ENCODE measurements around the gene PXT1.
"Not testable (repeated sequence)": the region's sequence is repeated elsewhere in the genome, so short reads cannot be mapped to it uniquely, and the experiment has no call there.

Gene PXT1

DNA sequence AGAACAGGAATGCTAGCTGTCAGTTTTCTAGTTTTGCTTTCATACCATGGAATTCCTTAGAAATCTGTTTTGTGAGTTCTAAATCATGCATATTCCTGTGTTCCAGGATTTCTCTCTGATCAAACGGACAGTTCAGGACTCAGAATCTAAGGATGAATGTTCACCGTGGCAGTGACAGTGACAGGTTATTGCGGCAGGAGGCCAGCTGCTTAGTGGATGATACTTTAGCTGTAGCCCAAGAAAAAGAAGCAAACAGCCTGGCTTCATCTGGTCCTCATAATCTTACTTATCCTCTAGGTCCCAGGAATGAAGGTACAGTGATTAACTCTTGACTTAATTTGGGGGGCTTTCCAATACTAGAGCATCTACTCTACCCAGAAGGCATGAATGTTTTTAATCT lies 27.3 kb upstream of the PXT1 start:
- no peaks in the 10 kb centered on the region for H3K27me3 ChIP-seq (ENCODE audit: control insufficient read depth, insufficient read depth, low read length, poor library complexity, severe bottlenecking)
- WGBS, 2 experiments = 97 to 98% methylated on average over 3 of the region's 3 CpGs
- H3K9me3 ChIP-seq (ENCODE audit: control insufficient read depth, low read length) = no peaks in the 10 kb centered on the region
- no peak overlapping the region for H3K4me3 ChIP-seq (ENCODE audit: insufficient read depth, low read depth, low read length)
- H3K4me1 ChIP-seq (ENCODE audit: control insufficient read depth, insufficient read depth, low read length) = no peaks in the 10 kb centered on the region
- H3K27ac ChIP-seq (ENCODE audit: insufficient read depth, low read depth, low read length, poor library complexity, severe bottlenecking) = no peak overlapping the region
- peaks cover 5% of the 10 kb centered on the region for H3K36me3 ChIP-seq (ENCODE audit: control insufficient read depth, insufficient read depth, low read length)

DNA sequence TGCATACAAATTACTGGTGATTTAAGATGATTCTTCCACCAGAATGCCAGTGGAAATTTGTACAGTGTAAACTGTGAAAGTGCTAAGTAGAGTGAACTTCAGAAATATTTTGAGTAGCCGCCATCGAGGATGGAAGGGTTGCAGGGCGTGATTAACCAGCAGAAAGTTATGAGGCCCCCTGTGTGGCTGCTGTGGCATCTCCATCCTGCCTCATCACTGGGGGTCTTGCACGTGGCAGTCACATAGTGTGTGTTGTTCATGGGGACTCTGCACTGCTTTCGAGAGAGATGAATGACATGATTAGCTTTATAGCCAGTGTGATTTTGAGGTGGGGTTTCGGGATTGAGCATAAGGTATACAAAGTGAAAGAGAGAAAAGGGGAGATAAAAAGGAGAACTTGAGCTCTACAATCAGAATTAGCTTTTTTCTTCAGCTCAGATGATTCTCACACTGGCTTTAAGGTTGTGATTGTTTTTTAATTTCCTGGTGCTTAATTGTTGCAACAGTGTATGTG lies 26.6 kb upstream of the PXT1 start:
- Histone ChIP-seq H3K4me1 (ENCODE audit: control insufficient read depth, insufficient read depth, low read length) (no peaks in the 10 kb centered on the region), H3K27ac (ENCODE audit: insufficient read depth, low read depth, low read length, poor library complexity, severe bottlenecking) (no peak overlapping the region), H3K36me3 (ENCODE audit: control insufficient read depth, insufficient read depth, low read length) (peaks cover 5% of the 10 kb centered on the region), H3K27me3 (ENCODE audit: control insufficient read depth, insufficient read depth, low read length, poor library complexity, severe bottlenecking) (no peaks in the 10 kb centered on the region), H3K4me3 (ENCODE audit: insufficient read depth, low read depth, low read length) (no peak overlapping the region), H3K9me3 (ENCODE audit: control insufficient read depth, low read length) (no peaks in the 10 kb centered on the region)
- WGBS, 2 experiments = 89 to 91% methylated on average over 6 of the region's 6 CpGs

DNA sequence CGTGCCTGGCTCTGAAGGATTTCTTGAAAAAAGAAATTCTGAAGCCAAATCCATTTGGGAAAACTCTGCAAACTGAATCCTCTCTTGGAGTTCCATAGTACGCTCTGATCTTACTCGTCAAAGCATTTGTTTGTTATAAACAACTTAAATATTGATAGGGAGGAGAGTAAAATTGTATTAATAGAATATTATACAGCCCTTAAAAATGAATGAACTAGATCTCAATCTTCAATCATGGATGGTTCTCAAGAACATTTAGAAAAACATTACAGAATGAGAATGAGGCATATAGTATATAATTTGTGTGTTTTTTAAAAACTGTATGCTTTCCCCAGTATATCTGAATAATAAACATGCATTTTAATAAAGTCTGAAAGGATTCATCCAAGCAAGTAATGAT lies 25.0 kb upstream of the PXT1 start:
- Histone ChIP-seq H3K36me3 (ENCODE audit: control insufficient read depth, insufficient read depth, low read length) (peaks cover 5% of the 10 kb centered on the region), H3K4me1 (ENCODE audit: control insufficient read depth, insufficient read depth, low read length) (no peaks in the 10 kb centered on the region), H3K27me3 (ENCODE audit: control insufficient read depth, insufficient read depth, low read length, poor library complexity, severe bottlenecking) (no peaks in the 10 kb centered on the region), H3K9me3 (ENCODE audit: control insufficient read depth, low read length) (no peaks in the 10 kb centered on the region), H3K27ac (ENCODE audit: insufficient read depth, low read depth, low read length, poor library complexity, severe bottlenecking) (no peak overlapping the region), H3K4me3 (ENCODE audit: insufficient read depth, low read depth, low read length) (no peak overlapping the region)
- WGBS, 2 experiments = 89 to 91% methylated on average over 2 to 3 of the region's 3 CpGs

DNA sequence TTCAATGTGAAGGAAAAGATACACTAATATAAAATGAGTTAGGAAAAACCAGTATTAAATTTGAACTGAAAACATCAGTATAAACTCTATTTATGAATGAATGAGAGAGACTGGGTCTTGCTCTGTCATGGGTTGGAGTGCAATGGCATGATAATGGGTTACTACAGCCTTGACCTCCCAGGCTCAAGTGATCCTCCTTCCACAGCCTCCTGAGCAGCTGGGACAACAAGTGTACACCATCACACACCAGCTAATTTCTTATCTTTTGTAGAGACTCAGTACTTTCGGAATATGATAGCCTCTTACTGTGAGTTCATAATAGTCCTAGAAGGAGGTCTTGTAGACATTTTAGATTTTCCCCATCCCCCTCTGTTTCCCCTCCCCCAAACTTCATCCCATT lies 21.6 kb upstream of the PXT1 start:
- H3K9me3 ChIP-seq (ENCODE audit: control insufficient read depth, low read length) = no peaks in the 10 kb centered on the region
- no peak overlapping the region for H3K27ac ChIP-seq (ENCODE audit: insufficient read depth, low read depth, low read length, poor library complexity, severe bottlenecking)
- no peaks in the 10 kb centered on the region for H3K36me3 ChIP-seq (ENCODE audit: control insufficient read depth, insufficient read depth, low read length)
- H3K4me3 ChIP-seq (ENCODE audit: insufficient read depth, low read depth, low read length) = no peak overlapping the region
- H3K27me3 ChIP-seq (ENCODE audit: control insufficient read depth, insufficient read depth, low read length, poor library complexity, severe bottlenecking) = no peaks in the 10 kb centered on the region
- H3K4me1 ChIP-seq (ENCODE audit: control insufficient read depth, insufficient read depth, low read length) = no peaks in the 10 kb centered on the region
- 100% methylated on average over 1 of the region's 1 CpG for WGBS, 2 experiments

DNA sequence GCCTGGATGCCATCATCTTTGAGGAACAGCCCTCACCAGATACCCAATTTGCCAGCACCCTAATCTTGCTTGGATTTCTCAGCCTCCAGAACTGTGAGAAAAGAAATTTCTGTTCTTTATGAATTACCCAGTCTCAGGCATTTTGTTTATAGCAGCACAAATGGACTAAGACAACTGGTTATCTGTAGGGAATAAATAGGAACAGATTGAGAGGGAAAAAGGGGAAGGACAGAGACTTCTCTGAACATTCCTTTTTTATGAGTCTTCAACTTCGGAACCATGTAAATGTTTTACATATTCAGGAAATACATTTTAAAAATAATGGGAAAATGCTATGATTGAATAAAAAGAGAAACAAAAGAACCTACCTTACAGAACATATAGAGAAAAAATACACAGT lies 21.0 kb upstream of the PXT1 start:
- Histone ChIP-seq H3K27ac (ENCODE audit: insufficient read depth, low read depth, low read length, poor library complexity, severe bottlenecking) (no peak overlapping the region), H3K36me3 (ENCODE audit: control insufficient read depth, insufficient read depth, low read length) (no peaks in the 10 kb centered on the region), H3K4me3 (ENCODE audit: insufficient read depth, low read depth, low read length) (no peak overlapping the region), H3K27me3 (ENCODE audit: control insufficient read depth, insufficient read depth, low read length, poor library complexity, severe bottlenecking) (no peaks in the 10 kb centered on the region), H3K4me1 (ENCODE audit: control insufficient read depth, insufficient read depth, low read length) (no peaks in the 10 kb centered on the region), H3K9me3 (ENCODE audit: control insufficient read depth, low read length) (no peaks in the 10 kb centered on the region)
- 100% methylated on average over 1 of the region's 1 CpG; no CpG with 5 or more reads in 1 of the 2 experiments for WGBS, 2 experiments

DNA sequence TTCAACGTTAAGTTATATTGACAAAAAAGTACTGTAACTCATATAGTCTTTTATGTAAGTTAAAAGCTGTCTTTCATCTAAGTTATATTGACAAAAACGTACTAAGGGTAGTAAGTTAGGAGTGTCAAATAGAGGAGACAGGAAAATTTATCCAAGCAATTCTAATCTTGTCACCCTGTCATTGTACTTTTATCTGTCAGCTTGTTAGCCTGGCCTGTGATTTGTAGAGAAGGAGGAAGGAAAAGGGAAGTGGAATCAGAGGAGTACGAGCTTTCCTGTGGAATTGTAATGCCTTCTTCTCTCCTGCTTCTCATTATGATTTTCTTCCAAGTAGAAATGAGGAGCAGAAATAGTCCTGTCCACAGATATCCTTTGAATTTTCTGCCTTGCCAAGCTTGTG lies 19.0 kb upstream of the PXT1 start:
- no peaks in the 10 kb centered on the region for H3K27me3 ChIP-seq (ENCODE audit: control insufficient read depth, insufficient read depth, low read length, poor library complexity, severe bottlenecking)
- WGBS, 2 experiments = 73 to 87% methylated on average over 2 of the region's 3 CpGs
- no peaks in the 10 kb centered on the region for H3K9me3 ChIP-seq (ENCODE audit: control insufficient read depth, low read length)
- H3K4me1 ChIP-seq (ENCODE audit: control insufficient read depth, insufficient read depth, low read length) = no peaks in the 10 kb centered on the region
- no peak overlapping the region for H3K4me3 ChIP-seq (ENCODE audit: insufficient read depth, low read depth, low read length)
- no peak overlapping the region for H3K27ac ChIP-seq (ENCODE audit: insufficient read depth, low read depth, low read length, poor library complexity, severe bottlenecking)
- H3K36me3 ChIP-seq (ENCODE audit: control insufficient read depth, insufficient read depth, low read length) = no peaks in the 10 kb centered on the region

DNA sequence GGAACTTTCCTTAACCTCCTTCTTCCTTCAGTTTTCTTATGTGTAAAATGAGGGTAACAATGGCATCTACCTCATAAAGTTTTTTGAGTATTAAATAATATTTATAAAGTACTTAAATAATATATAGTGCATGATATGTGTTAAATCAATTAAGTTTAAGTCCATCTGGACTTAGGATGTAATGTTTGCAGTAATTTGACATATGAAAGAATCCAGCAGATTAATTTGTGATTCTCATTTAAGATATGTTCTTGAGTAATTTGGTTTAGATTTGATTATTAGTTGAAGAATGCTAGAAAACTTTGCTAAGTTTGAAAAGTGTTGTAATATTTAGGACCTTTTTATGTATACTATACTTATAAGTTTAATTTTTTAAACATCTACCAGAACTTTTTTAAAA lies 18.3 kb upstream of the PXT1 start:
- Histone ChIP-seq H3K4me1 (ENCODE audit: control insufficient read depth, insufficient read depth, low read length) (no peaks in the 10 kb centered on the region), H3K27me3 (ENCODE audit: control insufficient read depth, insufficient read depth, low read length, poor library complexity, severe bottlenecking) (no peaks in the 10 kb centered on the region), H3K4me3 (ENCODE audit: insufficient read depth, low read depth, low read length) (no peak overlapping the region), H3K27ac (ENCODE audit: insufficient read depth, low read depth, low read length, poor library complexity, severe bottlenecking) (no peak overlapping the region), H3K36me3 (ENCODE audit: control insufficient read depth, insufficient read depth, low read length) (no peaks in the 10 kb centered on the region), H3K9me3 (ENCODE audit: control insufficient read depth, low read length) (no peaks in the 10 kb centered on the region)

DNA sequence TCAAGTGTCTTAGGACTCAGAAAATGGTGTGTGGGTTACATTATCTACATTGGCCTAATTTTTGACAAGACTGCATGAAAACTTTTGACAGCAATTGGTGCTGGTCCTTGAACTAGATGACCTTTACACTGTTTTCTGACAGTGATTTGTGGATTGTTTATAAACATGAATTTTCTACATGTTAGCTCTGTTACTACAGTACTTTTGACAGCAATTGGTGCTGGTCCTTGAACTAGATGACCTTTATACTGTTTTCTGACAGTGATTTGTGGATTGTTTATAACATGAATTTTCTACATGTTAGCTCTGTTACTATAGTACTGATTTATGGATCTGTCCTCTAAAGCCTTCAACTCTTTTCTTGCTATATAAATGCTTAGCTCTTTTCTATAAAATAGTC lies 16.8 kb upstream of the PXT1 start:
- Histone ChIP-seq H3K9me3 (ENCODE audit: control insufficient read depth, low read length) (no peaks in the 10 kb centered on the region), H3K27ac (ENCODE audit: insufficient read depth, low read depth, low read length, poor library complexity, severe bottlenecking) (no peak overlapping the region), H3K27me3 (ENCODE audit: control insufficient read depth, insufficient read depth, low read length, poor library complexity, severe bottlenecking) (no peaks in the 10 kb centered on the region), H3K4me3 (ENCODE audit: insufficient read depth, low read depth, low read length) (no peak overlapping the region), H3K4me1 (ENCODE audit: control insufficient read depth, insufficient read depth, low read length) (no peaks in the 10 kb centered on the region), H3K36me3 (ENCODE audit: control insufficient read depth, insufficient read depth, low read length) (no peaks in the 10 kb centered on the region)

DNA sequence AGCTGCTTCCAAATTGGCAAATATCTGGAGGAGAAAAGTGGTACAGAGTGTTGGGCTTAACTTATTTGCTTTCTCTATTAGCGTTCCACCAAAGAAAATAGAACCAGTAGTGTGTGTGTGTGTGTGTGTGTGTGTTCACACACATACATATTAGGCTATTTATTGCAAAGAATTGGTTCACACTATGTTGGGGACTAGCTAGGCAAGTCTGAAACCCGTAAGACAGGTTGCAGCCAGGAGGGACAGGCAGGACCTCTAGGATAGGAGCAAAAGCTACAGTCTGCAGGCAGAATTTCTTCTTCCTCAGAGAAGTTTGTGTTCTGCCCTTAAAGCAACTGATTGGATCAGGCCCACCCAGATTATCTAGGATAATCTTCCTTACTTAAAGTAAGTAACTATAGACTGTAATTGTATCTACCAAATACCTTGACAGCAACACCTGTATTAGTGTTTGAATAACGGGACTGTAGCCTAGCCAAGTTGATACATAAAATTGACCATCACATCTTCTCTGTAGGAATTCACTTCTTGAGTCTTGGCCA lies 12.9 kb upstream of the PXT1 start:
- H3K9me3 ChIP-seq (ENCODE audit: control insufficient read depth, low read length) = no peaks in the 10 kb centered on the region
- 91 to 96% methylated on average over 2 to 3 of the region's 3 CpGs for WGBS, 2 experiments
- H3K4me1 ChIP-seq (ENCODE audit: control insufficient read depth, insufficient read depth, low read length) = no peaks in the 10 kb centered on the region
- no peak overlapping the region for H3K4me3 ChIP-seq (ENCODE audit: insufficient read depth, low read depth, low read length)
- peaks cover 7% of the 10 kb centered on the region for H3K36me3 ChIP-seq (ENCODE audit: control insufficient read depth, insufficient read depth, low read length)
- H3K27me3 ChIP-seq (ENCODE audit: control insufficient read depth, insufficient read depth, low read length, poor library complexity, severe bottlenecking) = no peaks in the 10 kb centered on the region
- no peak overlapping the region for H3K27ac ChIP-seq (ENCODE audit: insufficient read depth, low read depth, low read length, poor library complexity, severe bottlenecking)

DNA sequence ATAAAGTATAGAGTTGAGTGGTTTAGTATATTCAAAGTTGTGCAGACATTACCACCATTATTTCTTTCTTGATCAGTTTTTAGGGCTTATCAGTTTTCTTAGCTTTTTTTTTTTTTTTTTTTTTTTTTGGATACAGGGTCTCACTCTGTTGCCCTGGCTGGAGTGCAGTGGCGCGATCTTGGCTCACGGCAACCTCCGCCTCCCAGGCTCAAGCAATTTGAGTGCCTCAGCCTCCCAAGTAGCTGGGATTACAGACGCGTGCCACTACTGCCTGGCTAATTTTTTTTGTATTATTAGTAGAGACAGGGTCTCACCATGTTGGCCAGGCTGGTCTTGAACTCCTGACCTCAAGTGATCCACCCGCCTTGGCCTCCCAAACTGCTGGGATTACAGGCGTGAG lies 10.2 kb upstream of the PXT1 start:
- not testable (repeated sequence) for H3K4me1 ChIP-seq (ENCODE audit: control insufficient read depth, insufficient read depth, low read length); H3K27ac ChIP-seq (ENCODE audit: insufficient read depth, low read depth, low read length, poor library complexity, severe bottlenecking); H3K4me3 ChIP-seq (ENCODE audit: insufficient read depth, low read depth, low read length); H3K27me3 ChIP-seq (ENCODE audit: control insufficient read depth, insufficient read depth, low read length, poor library complexity, severe bottlenecking); H3K9me3 ChIP-seq (ENCODE audit: control insufficient read depth, low read length)
- 90 to 94% methylated on average over 8 of the region's 8 CpGs for WGBS, 2 experiments
- H3K36me3 ChIP-seq (ENCODE audit: control insufficient read depth, insufficient read depth, low read length) = peaks cover 11% of the 10 kb centered on the region

DNA sequence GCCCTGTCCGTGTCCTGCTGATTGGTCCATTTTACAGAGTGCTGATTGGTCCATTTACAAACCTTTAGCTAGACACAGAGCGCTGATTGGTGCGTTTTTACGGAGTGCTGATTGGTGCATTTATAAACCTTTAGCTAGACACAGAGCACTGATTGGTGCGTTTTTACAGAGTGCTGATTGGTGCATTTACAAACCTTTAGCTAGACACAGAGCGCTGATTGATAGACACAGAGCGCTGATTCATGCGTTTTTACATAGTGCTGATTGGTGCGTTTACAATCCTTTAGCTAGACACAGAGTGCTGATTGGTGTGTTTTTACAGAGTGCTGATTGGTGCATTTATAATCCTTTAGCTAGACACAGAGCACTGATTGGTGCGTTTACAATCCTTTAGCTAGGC lies 6.5 kb upstream of the PXT1 start:
- H3K4me1 ChIP-seq (ENCODE audit: control insufficient read depth, insufficient read depth, low read length); H3K4me3 ChIP-seq (ENCODE audit: insufficient read depth, low read depth, low read length); H3K9me3 ChIP-seq (ENCODE audit: control insufficient read depth, low read length); H3K27me3 ChIP-seq (ENCODE audit: control insufficient read depth, insufficient read depth, low read length, poor library complexity, severe bottlenecking); H3K27ac ChIP-seq (ENCODE audit: insufficient read depth, low read depth, low read length, poor library complexity, severe bottlenecking): not testable (repeated sequence)
- WGBS, 2 experiments = 92 to 95% methylated on average over 10 of the region's 10 CpGs
- H3K36me3 ChIP-seq (ENCODE audit: control insufficient read depth, insufficient read depth, low read length) = peaks cover 11% of the 10 kb centered on the region

Measured in ectodermal cell (in vitro differentiated cells).